HepG2 (cell line): ENCODE measurements around the gene OTUD7B. TPM values are rescaled to one million over a fixed set of nuclear protein-coding genes. Genes with fewer than 3 reads are reported as not detected.

Experiments used
- DNMT3B ChIP-seq: conservative IDR thresholded peaks from 2 replicates; pipeline ENCODE4 v1.6.1; 2016; ENCODE audit warnings: missing biosample characterization, control low read depth
- EP300 ChIP-seq, 3 experiments: sonication (generic) in 1 of 3; formaldehyde crosslinking in 1 of 3; IDR thresholded peaks; 2 replicates each; pipeline versions ENCODE4 v1.5.1 to v1.6.1; 2011 to 2020; ENCODE audit warnings: low read depth in 2 of 3, low read length in 2 of 3, borderline replicate concordance in 1 of 3, improper control_type of control experiment in 1 of 3, mild to moderate bottlenecking in 1 of 3, missing genetic modification reagents in 1 of 3, moderate library complexity in 1 of 3
- ERF ChIP-seq: IDR thresholded peaks from 2 replicates; pipeline ENCODE4 v1.6.1; 2018; ENCODE audit warnings: missing biosample characterization, missing genetic modification reagents
- HDAC1 ChIP-seq: sonication (generic); formaldehyde crosslinking; IDR thresholded peaks from 2 replicates; pipeline ENCODE4 v1.5.1; 2020; ENCODE audit warnings: mild to moderate bottlenecking, missing genetic modification reagents
- HES4 ChIP-seq: sonication (generic); formaldehyde crosslinking; IDR thresholded peaks from 2 replicates; pipeline ENCODE4 v1.9.0; 2021; ENCODE audit warnings: mild to moderate bottlenecking, missing genetic modification reagents, borderline replicate concordance
- HNF4A ChIP-seq: sonication (generic); formaldehyde crosslinking; IDR thresholded peaks from 2 replicates; pipeline ENCODE4 v1.4.0; 2020; ENCODE audit warnings: missing genetic modification reagents
- LCORL ChIP-seq, 2 experiments: fragments of 450-650 bp in 1 of 2; sonication (generic) in 1 of 2; formaldehyde crosslinking in 1 of 2; IDR thresholded peaks; 2 replicates each; pipeline versions ENCODE4 v1.5.0 to v1.6.1; 2017 to 2020; ENCODE audit warnings: antibody characterized with exemption in 1 of 2, missing genetic modification reagents in 1 of 2
- MED1 ChIP-seq: sonication (generic); formaldehyde crosslinking; IDR thresholded peaks from 2 replicates; pipeline ENCODE4 v1.4.0; 2020; ENCODE audit warnings: missing genetic modification reagents
- MIXL1 ChIP-seq: IDR thresholded peaks from 2 replicates; pipeline ENCODE4 v1.6.1; 2016
- NCOR1 ChIP-seq: fragments of 200-600 bp; sonication (generic); IDR thresholded peaks from 2 replicates; pipeline ENCODE4 v1.7.0; 2017; ENCODE audit warnings: antibody characterized with exemption, low read length, borderline replicate concordance
- NR2F1 ChIP-seq, 2 experiments: fragments of 450-650 bp in 1 of 2; formaldehyde crosslinking in 1 of 2; IDR thresholded peaks; 2 replicates each; pipeline versions ENCODE4 v1.5.0 to v1.6.1; 2016 to 2020; ENCODE audit warnings: mild to moderate bottlenecking in 1 of 2, missing compliant biosample characterization in 1 of 2, missing genetic modification reagents in 1 of 2, moderate library complexity in 1 of 2
- RXRB ChIP-seq: IDR thresholded peaks from 2 replicates; pipeline ENCODE4 v1.6.1; 2016; ENCODE audit warnings: borderline replicate concordance, missing genetic modification reagents, missing compliant biosample characterization
- SALL1 ChIP-seq: sonication (generic); formaldehyde crosslinking; IDR thresholded peaks from 2 replicates; pipeline ENCODE4 v1.8.0; 2022; ENCODE audit warnings: mild to moderate bottlenecking, missing genetic modification reagents
- SIX1 ChIP-seq: sonication (generic); formaldehyde crosslinking; IDR thresholded peaks from 2 replicates; pipeline ENCODE4 v1.4.0; 2020; ENCODE audit warnings: missing genetic modification reagents, borderline replicate concordance
- TBX2 ChIP-seq: sonication (generic); formaldehyde crosslinking; IDR thresholded peaks from 2 replicates; pipeline ENCODE4 v1.5.0; 2020; ENCODE audit warnings: missing genetic modification reagents, mild to moderate bottlenecking, borderline replicate concordance
- TGIF2 ChIP-seq: IDR thresholded peaks from 2 replicates; pipeline ENCODE4 v1.6.1; 2016; ENCODE audit warnings: control low read depth, missing compliant biosample characterization
- polyA plus RNA-seq, 8 experiments: library from polyadenylated mRNA; depleted of rRNA in 3 of 8; stranded (reverse) in 7 of 8; unstranded in 1 of 8; fragments of >200 nt; fragmentation: Illumina TruSeq in 4 of 8; extraction: Trizol in 4 of 8; gene quantifications; 2 replicates each; pipeline versions ENCODE4 v1.2.1 to v1.2.3, GENCODE V29; 2011 to 2016; ENCODE audit warnings: low read depth in 4 of 8, missing spikeins in 1 of 8, mixed read lengths in 1 of 8; ENCODE audit not compliant: insufficient read depth in 1 of 8
- total RNA-seq, 5 experiments: library from RNA; depleted of rRNA; stranded (reverse); fragments of >200 nt; fragmentation: Illumina TruSeq; extraction: Trizol; gene quantifications; 2 replicates each; pipeline ENCODE4 v1.2.3, GENCODE V29; 2016; ENCODE audit warnings: low read depth in 1 of 5
- TF ChIP-seq, protein P1 (sequence below): IDR thresholded peaks from 2 replicates; pipeline ENCODE4 v1.4.0; 2020; ENCODE audit warnings: mild to moderate bottlenecking, missing genetic modification reagents

Gene OTUD7B
- total and polyA plus RNA-seq, 2 of the 13 experiments (the other 11 are each of a cell fraction or from before 2014, with no cell fraction given), result 5.1 to 11.2 TPM

DNA sequence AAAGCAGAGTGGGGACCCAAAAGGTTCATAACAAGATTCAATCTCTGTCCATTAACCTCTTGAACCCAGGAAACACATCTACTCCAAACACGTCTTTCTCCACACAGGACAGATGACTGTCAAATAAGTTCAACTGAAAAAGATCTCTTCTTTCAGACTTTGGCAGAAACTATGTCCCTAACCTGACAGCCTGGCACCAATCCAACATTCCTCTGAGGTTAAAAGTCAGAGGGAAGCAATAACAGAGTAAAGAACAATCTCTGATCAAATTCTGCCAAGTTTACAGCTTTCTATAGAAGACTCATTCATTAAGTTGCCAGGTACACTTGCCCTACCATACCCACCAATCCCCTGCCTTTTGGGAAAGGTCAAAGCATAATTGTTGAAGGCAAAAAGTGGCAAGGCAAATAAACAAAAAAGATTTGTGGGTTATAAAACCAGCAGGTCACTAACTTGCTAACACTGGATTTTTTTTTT, 31.9 kb downstream of the OTUD7B start (continued):
- TF ChIP-seq, protein P1, sequence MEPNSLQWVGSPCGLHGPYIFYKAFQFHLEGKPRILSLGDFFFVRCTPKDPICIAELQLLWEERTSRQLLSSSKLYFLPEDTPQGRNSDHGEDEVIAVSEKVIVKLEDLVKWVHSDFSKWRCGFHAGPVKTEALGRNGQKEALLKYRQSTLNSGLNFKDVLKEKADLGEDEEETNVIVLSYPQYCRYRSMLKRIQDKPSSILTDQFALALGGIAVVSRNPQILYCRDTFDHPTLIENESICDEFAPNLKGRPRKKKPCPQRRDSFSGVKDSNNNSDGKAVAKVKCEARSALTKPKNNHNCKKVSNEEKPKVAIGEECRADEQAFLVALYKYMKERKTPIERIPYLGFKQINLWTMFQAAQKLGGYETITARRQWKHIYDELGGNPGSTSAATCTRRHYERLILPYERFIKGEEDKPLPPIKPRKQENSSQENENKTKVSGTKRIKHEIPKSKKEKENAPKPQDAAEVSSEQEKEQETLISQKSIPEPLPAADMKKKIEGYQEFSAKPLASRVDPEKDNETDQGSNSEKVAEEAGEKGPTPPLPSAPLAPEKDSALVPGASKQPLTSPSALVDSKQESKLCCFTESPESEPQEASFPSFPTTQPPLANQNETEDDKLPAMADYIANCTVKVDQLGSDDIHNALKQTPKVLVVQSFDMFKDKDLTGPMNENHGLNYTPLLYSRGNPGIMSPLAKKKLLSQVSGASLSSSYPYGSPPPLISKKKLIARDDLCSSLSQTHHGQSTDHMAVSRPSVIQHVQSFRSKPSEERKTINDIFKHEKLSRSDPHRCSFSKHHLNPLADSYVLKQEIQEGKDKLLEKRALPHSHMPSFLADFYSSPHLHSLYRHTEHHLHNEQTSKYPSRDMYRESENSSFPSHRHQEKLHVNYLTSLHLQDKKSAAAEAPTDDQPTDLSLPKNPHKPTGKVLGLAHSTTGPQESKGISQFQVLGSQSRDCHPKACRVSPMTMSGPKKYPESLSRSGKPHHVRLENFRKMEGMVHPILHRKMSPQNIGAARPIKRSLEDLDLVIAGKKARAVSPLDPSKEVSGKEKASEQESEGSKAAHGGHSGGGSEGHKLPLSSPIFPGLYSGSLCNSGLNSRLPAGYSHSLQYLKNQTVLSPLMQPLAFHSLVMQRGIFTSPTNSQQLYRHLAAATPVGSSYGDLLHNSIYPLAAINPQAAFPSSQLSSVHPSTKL (CRISPR knock-in tag), result 0 out of 2 replicates have a peak, but pooled peaks have one; percentile 15
- 0 out of 2 replicates have a peak, but pooled peaks have one; percentile 25 for TF ChIP-seq MIXL1 (CRISPR knock-in tag)
- 0 out of 4 replicates have a peak, but pooled peaks of 1 of the 2 experiments have one; percentile 11 for TF ChIP-seq EP300 (IDR thresholded peaks at IDR 0.05; ENCODE audit: low read depth in 2 of 2, low read length in 2 of 2)
- TF ChIP-seq EP300 (CRISPR knock-in tag; IDR thresholded peaks at IDR 0.05; ENCODE audit: borderline replicate concordance), result no peak
- peak; percentile 11; the same call in 1 of the 2 replicates for TF ChIP-seq SALL1
- no peak for TF ChIP-seq HES4 (CRISPR knock-in tag)
- TF ChIP-seq NR2F1 (CRISPR knock-in tag; IDR thresholded peaks at IDR 0.05), result peak; percentile 38 to 76; a peak in 3 of 4 replicates
- TF ChIP-seq SIX1 (CRISPR knock-in tag), result peak; percentile 18; the same call in 1 of the 2 replicates
- TF ChIP-seq LCORL (IDR thresholded peaks at IDR 0.05), result no peak
- 0 out of 2 replicates have a peak, but pooled peaks have one; percentile 46 for TF ChIP-seq LCORL (CRISPR knock-in tag; IDR thresholded peaks at IDR 0.05)
- peak; percentile 13; the same call in 1 of the 2 replicates for TF ChIP-seq NCOR1
- TF ChIP-seq HNF4A (CRISPR knock-in tag), result peak; percentile 44
- peak; percentile 77 for TF ChIP-seq TGIF2
- 0 out of 2 replicates have a peak, but pooled peaks have one; percentile 23 for TF ChIP-seq HDAC1 (CRISPR knock-in tag)
- TF ChIP-seq DNMT3B (CRISPR knock-in tag), result no peak
- TF ChIP-seq TBX2 (CRISPR knock-in tag), result peak; percentile 37; the same call in 1 of the 2 replicates
- TF ChIP-seq ERF (CRISPR knock-in tag), result 0 out of 2 replicates have a peak, but pooled peaks have one; percentile 22
- 0 out of 2 replicates have a peak, but pooled peaks have one; percentile 24 for TF ChIP-seq RXRB (CRISPR knock-in tag)
- no peak for TF ChIP-seq MED1 (CRISPR knock-in tag)
